Keratinocyte (primary cell): Measurements from ENCODE around the gene SLC29A2. TPM values are rescaled to one million over a fixed set of nuclear protein-coding genes. Genes with fewer than 3 reads are reported as not detected.

Experiments used
- DNase-seq: peaks from one replicate; pipeline ENCODE4 v3.0.0-alpha.2; 2011; ENCODE audit warnings: low read depth, missing footprints, low spot score
- FAIRE-seq: peaks from 2 replicates; lab custom pipeline; 2011; peaks lifted over from hg19 to GRCh38; lab: Jason Lieb, UNC
- H2AFZ ChIP-seq: 2 replicates; pipeline ENCODE4 v1.6.0; 2012; ENCODE audit warnings: low read length, control low read depth, inconsistent platforms; ENCODE audit not compliant: control insufficient read depth
- H3K27ac ChIP-seq: 2 replicates; pipeline ENCODE4 v1.5.1; 2011; ENCODE audit warnings: low read length; ENCODE audit not compliant: control insufficient read depth, insufficient read depth
- H3K27me3 ChIP-seq: 3 replicates; pipeline ENCODE4 v1.6.0; 2011; ENCODE audit warnings: low read length; ENCODE audit not compliant: control insufficient read depth, insufficient read depth; ENCODE audit errors: extremely low read depth
- H3K36me3 ChIP-seq, 2 experiments: 2 replicates in 1 of 2; 3 replicates in 1 of 2; pipeline ENCODE4 v1.5.1; 2011; ENCODE audit warnings: low read length in 2 of 2, mild to moderate bottlenecking in 1 of 2; ENCODE audit not compliant: control insufficient read depth in 2 of 2, insufficient read depth in 2 of 2; ENCODE audit errors: extremely low read depth in 1 of 2
- H3K4me1 ChIP-seq: 3 replicates; pipeline ENCODE4 v1.5.1; 2011; ENCODE audit warnings: low read length; ENCODE audit not compliant: control insufficient read depth, insufficient read depth; ENCODE audit errors: extremely low read depth
- H3K4me2 ChIP-seq: 3 replicates; pipeline ENCODE4 v1.6.0; 2011; ENCODE audit warnings: low read depth, low read length; ENCODE audit not compliant: control insufficient read depth, insufficient read depth; ENCODE audit errors: extremely low read depth
- H3K4me3 ChIP-seq, 3 experiments: fragments of 200-600 bp in 1 of 3; sonication (generic) in 1 of 3; 2 replicates in 2 of 3; 3 replicates in 1 of 3; pipeline ENCODE4 v1.5.1; 2011 to 2016; ENCODE audit warnings: low read length in 3 of 3, mild to moderate bottlenecking in 3 of 3, control low read depth in 2 of 3, inconsistent platforms in 1 of 3, low read depth in 1 of 3, mixed read lengths in 1 of 3, mixed run types in 1 of 3, moderate library complexity in 1 of 3; ENCODE audit not compliant: control insufficient read depth in 2 of 3, insufficient read depth in 2 of 3; ENCODE audit errors: extremely low read depth in 1 of 3
- H3K79me2 ChIP-seq: 2 replicates; pipeline ENCODE4 v1.6.0; 2012; ENCODE audit warnings: low read length; ENCODE audit not compliant: control insufficient read depth, insufficient read depth
- H3K9ac ChIP-seq: 3 replicates; pipeline ENCODE4 v1.6.0; 2011; ENCODE audit warnings: low read length; ENCODE audit not compliant: control insufficient read depth, insufficient read depth; ENCODE audit errors: extremely low read depth
- H3K9me1 ChIP-seq: 3 replicates; pipeline ENCODE4 v1.6.0; 2011; ENCODE audit warnings: low read length; ENCODE audit not compliant: control insufficient read depth, insufficient read depth; ENCODE audit errors: extremely low read depth
- H3K9me3 ChIP-seq: 2 replicates; pipeline ENCODE4 v1.5.1; 2012; ENCODE audit warnings: low read depth, low read length; ENCODE audit not compliant: control insufficient read depth
- H4K20me1 ChIP-seq: 3 replicates; pipeline ENCODE4 v1.6.0; 2011; ENCODE audit warnings: low read length; ENCODE audit not compliant: control insufficient read depth, insufficient read depth; ENCODE audit errors: extremely low read depth
- EZH2 ChIP-seq: IDR thresholded peaks from one replicate; pipeline ENCODE4 v1.6.1; 2012; ENCODE audit warnings: inconsistent platforms, mild to moderate bottlenecking, low read length, moderate library complexity
- dilution Hi-C: fragments of 300-500 bp; cut with MboI; formaldehyde crosslinking; loops from one replicate; pipeline ENCODE4 v1.7.0; 2020; ENCODE audit warnings: low sequenced_read_pairs; ENCODE audit not compliant: extremely low pct_ligation_motif_present
- polyA plus RNA-seq, 5 experiments: library from polyadenylated mRNA; depleted of rRNA in 3 of 5; stranded (reverse) in 3 of 5; stranded (forward) in 1 of 5; unstranded in 1 of 5; fragments of >200 nt; gene quantifications; 1 replicate in 1 of 5; 2 replicates in 3 of 5; 3 replicates in 1 of 5; pipeline versions ENCODE4 v1.2.1 to v1.2.3, GENCODE V29; 2011 to 2012; ENCODE audit warnings: missing spikeins in 2 of 5, low read depth in 1 of 5, low replicate concordance in 1 of 5
- TF ChIP-seq, protein P1 (sequence below), 3 experiments: IDR thresholded peaks in 1 of 3; conservative IDR thresholded peaks in 1 of 3; optimal IDR thresholded peaks in 1 of 3; 2 replicates in 2 of 3; 3 replicates in 1 of 3; pipeline versions ENCODE3 to v1.5.1; 2011; ENCODE audit warnings: low read length in 3 of 3, mild to moderate bottlenecking in 3 of 3, moderate library complexity in 2 of 3, control low read depth in 1 of 3, inconsistent platforms in 1 of 3; ENCODE audit not compliant: insufficient read depth in 2 of 3; ENCODE audit errors: extremely low read depth in 1 of 3

SLC29A2 gene
- polyA plus RNA-seq, 1 donor (not counting 4 experiments of a cell fraction or from before 2014, with no cell fraction given): 1.7 TPM

DNA sequence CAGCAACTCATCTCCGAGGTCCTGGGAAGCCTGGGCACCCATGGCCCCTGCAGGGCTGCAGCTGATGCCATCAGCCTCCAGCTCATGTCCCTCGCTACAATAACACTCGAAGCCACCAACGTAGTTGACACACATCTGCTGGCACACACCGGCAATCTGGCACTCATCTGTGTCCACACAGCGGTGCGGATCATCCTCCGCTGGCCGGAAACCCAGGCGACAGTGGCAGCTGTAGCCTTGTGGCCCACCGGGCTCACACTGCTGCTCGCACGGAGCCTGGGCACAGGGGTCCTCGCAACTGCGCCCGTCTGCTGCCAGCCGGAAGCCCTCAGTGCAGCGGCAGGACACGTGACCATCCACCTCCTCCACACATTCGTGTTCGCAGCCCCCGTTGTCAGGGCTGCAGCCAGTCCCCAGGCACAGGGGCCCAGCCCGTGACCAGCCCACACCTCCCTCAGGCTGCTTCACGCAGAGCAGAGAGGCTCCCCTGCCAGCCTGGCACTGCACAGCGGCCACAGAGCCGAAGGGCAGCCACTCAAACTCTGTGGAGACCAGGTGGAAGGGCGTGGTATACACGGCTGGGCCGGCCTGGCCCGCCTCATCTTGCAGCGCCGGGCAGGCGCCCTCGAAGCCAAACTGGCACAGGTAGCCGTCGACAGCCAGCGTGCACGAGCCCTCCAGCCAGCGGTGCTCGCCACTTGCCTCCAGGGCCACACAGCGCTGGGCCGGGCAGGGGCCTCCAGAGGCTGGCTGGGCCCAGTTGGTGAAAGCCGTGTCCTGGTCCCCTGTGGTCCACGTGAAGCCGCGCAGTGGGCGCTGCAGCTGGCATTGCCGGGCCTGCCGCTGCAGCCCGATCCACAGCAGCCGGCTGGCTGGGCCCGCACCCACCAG, 55.4 kb downstream of the SLC29A2 start:
- H3K4me2 ChIP-seq: peak overlapping the region; percentile 16
- dilution Hi-C loops: no loop called here
- TF ChIP-seq, protein P1, sequence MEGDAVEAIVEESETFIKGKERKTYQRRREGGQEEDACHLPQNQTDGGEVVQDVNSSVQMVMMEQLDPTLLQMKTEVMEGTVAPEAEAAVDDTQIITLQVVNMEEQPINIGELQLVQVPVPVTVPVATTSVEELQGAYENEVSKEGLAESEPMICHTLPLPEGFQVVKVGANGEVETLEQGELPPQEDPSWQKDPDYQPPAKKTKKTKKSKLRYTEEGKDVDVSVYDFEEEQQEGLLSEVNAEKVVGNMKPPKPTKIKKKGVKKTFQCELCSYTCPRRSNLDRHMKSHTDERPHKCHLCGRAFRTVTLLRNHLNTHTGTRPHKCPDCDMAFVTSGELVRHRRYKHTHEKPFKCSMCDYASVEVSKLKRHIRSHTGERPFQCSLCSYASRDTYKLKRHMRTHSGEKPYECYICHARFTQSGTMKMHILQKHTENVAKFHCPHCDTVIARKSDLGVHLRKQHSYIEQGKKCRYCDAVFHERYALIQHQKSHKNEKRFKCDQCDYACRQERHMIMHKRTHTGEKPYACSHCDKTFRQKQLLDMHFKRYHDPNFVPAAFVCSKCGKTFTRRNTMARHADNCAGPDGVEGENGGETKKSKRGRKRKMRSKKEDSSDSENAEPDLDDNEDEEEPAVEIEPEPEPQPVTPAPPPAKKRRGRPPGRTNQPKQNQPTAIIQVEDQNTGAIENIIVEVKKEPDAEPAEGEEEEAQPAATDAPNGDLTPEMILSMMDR (optimal IDR thresholded peaks at IDR 0.05 in 1 of 3, IDR thresholded peaks at IDR 0.05 in 1 of 3, conservative IDR thresholded peaks at IDR 0.05 in 1 of 3; ENCODE audit: extremely low read depth in 1 of 3, insufficient read depth in 2 of 3, low read length in 3 of 3): no peak
- no peak for TF ChIP-seq EZH2
- no peaks in the 10 kb centered on the region for H3K9me1 ChIP-seq
- H3K27me3 ChIP-seq: peaks cover 11% of the 10 kb centered on the region
- peak overlapping the region; percentile 26 for H2AFZ ChIP-seq
- H3K9me3 ChIP-seq: no peaks in the 10 kb centered on the region
- no peak overlapping the region for H3K9ac ChIP-seq
- H3K4me1 ChIP-seq: peaks cover 16% of the 10 kb centered on the region
- H3K4me3 ChIP-seq: no peak overlapping the region
- DNase-seq (no peak), FAIRE-seq (no peak)
- H3K36me3 ChIP-seq: no peaks in the 10 kb centered on the region
- no peaks in the 10 kb centered on the region for H3K79me2 ChIP-seq
- H4K20me1 ChIP-seq: no peaks in the 10 kb centered on the region
- no peak overlapping the region for H3K27ac ChIP-seq

DNA sequence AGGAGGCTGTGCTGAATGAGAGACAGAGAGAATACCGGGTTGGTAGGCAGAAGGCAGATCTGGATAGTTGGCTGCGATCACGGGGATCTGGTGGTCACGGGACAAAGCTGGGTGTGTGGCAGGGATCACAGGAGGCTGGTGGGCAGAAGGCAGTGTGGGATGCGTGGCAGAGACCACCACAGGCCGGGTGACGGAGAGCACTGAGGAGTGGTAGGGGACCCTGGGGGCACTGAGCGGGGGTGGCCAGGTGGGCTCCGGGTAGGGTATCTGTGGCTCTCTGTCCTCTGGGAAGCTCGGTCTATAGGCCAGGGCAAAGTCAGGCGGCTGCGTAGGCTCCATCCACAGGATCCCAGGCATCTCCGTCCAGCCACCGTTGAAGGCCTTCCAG, 56.1 kb downstream of the SLC29A2 start:
- no peak overlapping the region for H3K9ac ChIP-seq
- peaks cover 16% of the 10 kb centered on the region for H3K4me1 ChIP-seq
- H3K4me2 ChIP-seq: no peak overlapping the region
- no peaks in the 10 kb centered on the region for H4K20me1 ChIP-seq
- dilution Hi-C loops: no loop called here
- H3K36me3 ChIP-seq: no peaks in the 10 kb centered on the region
- FAIRE-seq: no peak
- H3K9me3 ChIP-seq: no peaks in the 10 kb centered on the region
- no peak overlapping the region for H3K4me3 ChIP-seq
- no peak overlapping the region for H3K27ac ChIP-seq
- no peaks in the 10 kb centered on the region for H3K79me2 ChIP-seq
- peaks cover 11% of the 10 kb centered on the region for H3K27me3 ChIP-seq
- TF ChIP-seq, protein P1 (optimal IDR thresholded peaks at IDR 0.05 in 1 of 3, IDR thresholded peaks at IDR 0.05 in 1 of 3, conservative IDR thresholded peaks at IDR 0.05 in 1 of 3; ENCODE audit: extremely low read depth in 1 of 3, insufficient read depth in 2 of 3, low read length in 3 of 3): no peak
- no peak for TF ChIP-seq EZH2
- no peak overlapping the region for H2AFZ ChIP-seq
- no peak for DNase-seq
- no peaks in the 10 kb centered on the region for H3K9me1 ChIP-seq
